NCI-H1694 treated with DMSO at 0.1 percent for 48 hours (cell line): Measurements from ENCODE around the gene GRAMD1A.
"Not testable (repeated sequence)": the region's sequence is repeated elsewhere in the genome, so short reads cannot be mapped to it uniquely, and the experiment has no call there.

Source experiments
- DNase-seq: peaks from one replicate; lab custom pipeline; 2025; lab: John Stamatoyannopoulos, UW

GRAMD1A gene

DNA sequence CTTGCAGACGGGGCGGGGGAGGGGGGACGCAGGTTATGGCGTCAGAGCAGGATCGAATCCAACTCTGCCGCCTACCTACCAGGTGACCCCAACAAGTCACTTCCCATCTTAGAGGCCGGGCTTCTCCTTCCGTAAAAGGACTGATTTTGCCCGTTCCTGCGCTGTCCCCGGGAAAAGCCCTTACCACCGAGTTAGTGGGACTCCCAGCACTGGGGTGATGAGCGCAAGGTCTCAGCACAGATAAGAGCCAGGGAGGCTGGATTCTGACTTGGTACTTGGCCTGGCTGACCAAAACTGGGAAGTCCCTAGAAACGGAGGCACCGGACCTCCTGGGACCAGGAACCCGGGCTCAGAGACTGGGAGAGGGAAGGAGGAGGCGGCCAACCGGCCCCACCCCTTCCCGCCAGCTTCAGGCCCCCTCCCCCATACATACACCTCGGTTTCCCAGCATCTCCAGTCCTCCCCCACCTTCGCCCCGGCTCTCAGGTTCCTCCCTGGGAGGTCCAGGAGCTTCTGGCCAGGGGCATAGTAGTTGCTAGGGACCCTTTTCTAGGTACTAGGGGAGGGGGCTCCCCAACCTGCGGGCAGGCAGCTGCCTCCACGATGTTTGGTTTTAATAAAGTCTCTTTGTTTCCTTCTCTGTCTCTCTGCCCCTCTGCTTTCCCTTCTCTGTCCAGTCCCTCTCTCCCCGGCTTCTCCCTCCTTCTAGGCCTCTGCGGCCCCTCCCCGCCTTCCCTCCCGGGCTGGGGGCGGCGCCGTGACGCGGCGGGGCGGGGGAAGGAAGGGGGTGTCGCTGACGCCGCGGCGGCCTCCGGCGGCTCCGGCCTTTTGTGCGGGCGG is at the start of gene GRAMD1A:
Gene GRAMD1A, plus strand, starts transcription at position 826 of the 840 bp plus-strand sequence. CDS start 156 bp downstream, outside the sequence.
- peak; percentile 31 for DNase-seq

DNA sequence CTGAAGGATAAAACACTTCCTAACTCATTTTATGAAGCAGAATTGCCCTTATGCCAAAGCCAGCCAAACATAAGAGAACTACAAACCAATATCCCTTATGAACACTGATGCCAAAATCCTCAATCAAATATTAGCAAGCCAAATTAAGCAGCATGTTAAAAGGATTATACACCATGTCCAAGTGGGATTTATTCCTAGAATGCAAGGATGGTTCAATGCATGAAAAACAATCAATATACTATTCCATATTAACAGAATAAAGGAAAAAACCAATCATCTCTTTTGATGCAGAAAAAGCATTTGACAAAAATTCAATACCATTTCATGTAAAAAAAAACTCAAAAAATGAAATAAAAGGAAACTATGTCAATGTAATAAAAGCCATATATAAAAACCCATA is 47.0 kb upstream of the GRAMD1A start:
- DNase-seq: no peak

DNA sequence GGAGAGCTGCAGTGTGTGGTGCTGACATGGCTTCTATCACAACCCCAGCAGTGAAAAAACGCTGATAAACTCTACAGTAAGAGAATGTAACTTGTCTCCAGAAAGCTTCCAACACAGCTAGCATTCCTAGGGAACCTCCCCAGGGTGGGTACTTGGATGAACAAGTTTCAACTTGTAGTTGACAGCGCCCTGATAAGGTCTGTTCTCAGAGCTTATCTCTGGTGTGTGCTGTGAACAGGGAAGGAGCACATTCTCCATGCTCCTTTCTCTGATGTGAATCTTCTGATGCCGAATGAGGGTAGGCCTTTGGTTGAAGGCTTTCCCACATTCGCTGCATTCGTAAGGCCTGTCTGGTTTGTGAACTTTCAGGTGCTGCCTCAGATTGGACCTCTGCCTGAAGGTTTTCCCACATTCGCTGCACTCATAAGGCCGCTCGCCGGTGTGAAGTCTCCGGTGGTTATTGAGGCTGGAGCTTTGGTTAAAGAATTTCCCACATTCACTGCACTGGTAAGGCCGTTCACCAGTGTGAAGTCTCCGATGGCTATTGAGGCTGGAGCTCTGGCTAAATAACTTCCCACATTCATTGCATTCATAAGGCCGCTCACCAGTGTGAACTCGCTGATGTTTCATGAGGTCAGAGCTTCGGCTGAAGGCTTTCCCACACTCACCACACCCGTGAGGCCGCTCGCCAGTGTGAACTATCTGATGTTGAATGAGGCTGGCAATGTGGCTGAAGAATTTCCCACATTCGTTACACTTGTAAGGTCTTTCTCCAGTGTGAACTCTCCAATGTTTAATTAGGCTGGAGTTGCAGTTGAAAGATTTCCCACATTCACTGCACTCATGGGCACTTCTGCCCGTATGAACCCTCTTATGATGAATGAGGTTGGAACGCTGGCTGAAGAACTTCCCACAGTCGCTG is 42.0 kb upstream of the GRAMD1A start:
- DNase-seq: no peak

DNA sequence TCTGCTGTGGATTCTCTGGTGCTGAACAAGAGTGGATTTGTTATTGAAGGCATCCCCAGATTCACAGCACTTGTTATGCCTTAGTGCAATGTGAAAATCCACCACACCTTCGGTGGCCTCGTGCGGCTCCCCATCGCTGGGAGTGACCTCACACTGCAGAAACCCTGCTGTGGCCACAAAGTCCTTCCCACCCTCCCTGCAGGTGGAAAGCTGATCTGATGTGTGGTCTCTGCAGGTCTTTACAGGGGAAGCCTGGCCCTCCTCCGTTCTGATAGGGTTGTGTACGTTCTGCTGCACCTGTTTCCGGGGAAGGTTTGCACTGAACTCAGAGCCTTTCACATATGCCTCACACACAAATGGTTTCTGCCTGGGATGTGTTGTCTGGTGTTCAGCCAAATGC is 41.1 kb upstream of the GRAMD1A start:
- no peak for DNase-seq

DNA sequence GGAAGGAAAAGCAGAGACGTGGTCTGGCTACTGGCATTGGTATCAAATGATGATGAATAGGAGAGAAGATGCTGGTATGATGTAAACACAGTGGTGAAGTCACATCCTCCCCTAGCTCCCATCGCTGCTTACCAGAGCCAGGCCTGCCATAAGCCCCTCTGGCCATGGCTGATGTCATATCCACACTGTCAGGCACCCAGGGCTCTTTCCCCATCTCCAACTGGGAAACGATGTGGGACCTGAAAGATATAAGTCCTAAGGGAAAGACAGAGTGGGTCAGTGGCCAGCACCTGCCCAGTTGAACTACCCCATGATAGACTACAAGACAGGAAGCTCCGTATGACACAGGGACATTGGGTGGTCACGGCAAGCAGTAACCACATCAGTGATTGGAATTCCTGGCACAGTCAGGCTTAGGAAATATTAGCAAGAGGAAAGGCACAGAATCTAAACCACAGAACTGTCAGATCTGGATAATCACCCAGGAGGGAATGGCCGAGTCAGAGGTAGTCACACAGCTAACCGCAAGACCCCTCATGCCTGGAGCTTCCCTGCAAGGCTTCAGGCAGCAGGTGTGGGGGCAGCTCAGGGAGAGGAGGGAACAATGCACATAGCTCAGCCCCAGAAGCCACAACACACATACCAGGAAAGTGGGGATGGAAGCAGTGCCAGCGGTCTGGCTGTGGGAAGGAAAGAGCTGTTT is 39.9 kb upstream of the GRAMD1A start:
- no peak for DNase-seq

DNA sequence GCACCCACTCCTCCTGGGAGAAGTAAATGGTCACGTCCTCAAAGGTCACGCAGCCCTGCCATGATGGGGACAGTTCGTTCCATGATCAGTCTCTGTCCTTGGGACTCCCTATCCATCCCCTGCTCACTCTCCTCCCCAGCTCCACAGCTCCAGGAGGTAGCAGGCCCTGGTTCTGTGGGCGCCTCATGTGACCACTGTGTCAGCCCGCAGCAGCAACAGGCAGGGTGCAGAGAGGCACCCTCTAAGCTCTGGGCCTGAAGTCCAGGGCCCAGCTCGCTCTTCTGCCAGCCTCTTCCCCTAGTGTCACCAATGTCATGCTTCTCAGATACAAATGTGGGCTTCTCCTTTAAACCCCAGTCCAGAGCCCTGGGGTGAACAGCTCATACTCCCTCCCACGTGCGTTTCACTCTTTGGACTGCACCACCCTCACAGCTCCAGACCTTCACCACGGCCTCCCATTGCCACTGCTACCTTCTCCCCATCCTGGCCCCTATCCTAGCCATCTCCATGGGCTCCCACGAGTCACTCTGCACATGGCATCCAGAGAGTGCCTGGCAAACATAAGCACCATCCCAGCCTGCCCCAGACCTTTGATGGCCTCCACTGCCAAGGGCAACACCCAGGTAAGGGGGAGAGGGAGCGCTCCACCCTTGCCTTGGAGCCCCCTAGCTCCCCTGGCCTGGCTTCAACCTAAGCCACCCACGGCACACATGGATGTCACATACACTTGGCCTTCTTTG is 39.0 kb upstream of the GRAMD1A start:
- DNase-seq: no peak

DNA sequence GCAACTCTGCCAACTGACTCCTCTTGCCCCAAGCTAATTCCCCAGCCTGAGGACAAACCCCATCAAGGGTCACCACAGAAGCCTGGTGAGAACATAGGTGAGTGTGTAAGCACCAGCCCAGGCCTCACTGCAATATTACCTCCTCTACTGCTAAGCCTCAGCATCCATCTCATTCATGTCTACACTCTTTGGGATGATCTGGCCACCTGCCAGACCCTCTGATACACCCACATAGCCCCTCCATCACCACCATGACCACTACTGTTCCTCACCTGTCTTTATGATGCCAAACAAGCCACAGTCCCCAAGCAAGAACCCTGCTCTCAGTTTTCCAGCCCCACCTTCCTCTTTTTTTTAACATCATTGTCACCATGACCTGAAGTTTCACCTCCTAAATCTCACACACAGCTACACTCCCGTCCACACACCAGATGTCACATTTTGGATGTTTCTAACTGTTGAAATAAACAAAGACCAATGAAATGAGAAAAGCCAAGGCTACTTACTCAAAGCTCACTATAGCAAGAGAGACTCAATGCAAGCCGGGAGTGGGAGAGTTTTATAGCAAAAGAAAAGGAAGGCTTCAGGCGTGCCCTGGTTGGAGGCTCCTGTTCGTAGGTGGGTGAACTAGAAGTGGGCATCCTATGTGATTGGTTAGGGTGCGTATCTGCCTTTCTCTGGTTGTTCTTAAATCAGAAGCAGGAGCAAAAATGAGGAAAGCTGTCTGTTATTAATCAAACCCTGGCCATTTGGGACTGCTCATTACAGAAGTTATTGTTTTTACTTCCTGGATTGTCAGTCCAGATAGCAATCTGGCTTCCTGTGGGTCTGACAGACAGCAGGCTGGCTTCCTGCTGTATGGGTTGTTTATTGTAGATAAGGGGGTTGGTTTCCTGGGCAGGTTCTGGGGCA is 38.1 kb upstream of the GRAMD1A start:
- no peak for DNase-seq

DNA sequence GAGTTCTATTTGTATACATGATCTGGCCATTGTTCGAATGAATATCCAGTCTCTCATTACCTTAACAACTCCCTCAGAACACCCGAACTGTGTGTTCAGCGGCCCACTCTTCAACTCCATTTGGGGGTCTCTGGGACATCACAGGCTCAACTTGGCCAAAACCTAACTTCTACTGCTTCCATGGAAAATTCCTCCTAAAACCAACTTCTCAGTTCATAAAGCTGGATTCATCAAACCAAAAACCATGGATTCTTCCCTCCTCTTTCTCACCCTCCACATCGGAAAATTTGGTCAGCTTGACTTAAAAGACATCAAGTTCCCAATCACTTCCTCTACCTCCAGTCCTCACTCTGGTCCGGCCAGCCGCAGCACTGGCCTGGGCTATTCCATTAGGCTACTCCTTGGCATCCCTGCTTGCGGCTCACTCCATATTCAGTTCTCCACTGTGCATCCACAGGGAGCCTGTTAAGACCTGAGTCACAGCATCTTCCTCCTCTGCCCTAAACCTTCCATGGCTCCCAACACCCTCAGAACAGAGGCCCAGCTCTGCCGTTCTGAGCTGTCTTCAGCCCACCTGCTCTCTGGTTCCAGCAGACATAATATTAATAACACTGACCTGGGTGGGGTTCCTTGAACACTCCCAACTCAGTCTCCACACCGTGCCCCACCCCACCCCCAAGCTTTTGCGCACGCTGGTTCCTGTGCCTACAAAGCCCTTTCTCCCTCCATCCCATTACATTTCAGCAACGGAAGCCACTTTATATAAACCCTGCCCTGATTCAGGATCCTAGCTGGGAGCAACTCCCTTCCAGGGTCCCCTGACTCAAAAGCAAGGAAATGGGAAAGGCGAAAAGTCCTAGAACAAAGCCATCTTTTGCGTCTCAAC is 37.2 kb upstream of the GRAMD1A start:
- DNase-seq: no peak

DNA sequence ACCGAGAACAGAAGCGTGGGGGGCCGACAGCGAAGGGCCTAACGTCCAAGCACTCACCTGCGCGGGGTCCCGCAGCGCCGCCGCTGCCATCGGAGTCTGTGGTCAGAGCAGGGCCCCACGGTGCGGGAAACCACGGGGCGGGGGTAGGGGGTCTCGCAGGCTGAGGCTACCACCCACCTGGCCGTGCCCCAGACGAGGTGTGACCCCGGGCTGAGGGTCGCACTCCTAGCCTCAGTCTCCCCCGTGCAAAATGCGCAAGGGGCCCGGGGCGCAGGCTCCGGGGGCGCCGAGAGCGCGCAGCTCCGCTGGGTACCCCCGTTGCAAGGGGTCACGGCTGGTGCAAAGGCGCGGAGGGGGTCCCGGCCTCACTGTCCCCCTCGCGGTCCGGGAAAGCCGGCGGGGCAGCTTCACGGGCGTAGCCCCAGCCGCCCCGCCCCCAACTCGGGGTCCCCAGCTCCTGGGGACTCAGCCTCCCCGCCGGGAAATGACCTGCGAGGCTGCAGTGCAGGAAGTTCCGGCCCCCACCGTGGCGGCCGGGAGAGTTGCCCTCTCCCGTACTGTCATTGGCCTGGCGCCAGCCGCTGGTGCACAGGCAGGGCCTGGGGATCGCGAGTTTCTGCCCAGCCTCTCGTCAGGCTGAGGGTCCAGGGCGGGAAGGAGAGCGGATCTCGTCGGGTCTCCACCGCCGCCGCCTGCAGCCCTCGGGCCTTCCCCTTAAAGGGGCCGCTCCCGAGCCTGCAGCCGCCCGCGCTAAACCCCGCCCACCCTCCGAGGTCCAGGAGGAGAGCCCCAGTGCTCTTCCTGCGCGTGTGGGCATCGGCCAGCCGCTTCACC is 36.3 kb upstream of the GRAMD1A start, which contains the start of gene ZNF792:
Gene ZNF792, minus strand, starts transcription at position 657 of the 834 bp plus-strand sequence. Its CDS starts 567 bp downstream, at position 90.
- peak; percentile 1 for DNase-seq

DNA sequence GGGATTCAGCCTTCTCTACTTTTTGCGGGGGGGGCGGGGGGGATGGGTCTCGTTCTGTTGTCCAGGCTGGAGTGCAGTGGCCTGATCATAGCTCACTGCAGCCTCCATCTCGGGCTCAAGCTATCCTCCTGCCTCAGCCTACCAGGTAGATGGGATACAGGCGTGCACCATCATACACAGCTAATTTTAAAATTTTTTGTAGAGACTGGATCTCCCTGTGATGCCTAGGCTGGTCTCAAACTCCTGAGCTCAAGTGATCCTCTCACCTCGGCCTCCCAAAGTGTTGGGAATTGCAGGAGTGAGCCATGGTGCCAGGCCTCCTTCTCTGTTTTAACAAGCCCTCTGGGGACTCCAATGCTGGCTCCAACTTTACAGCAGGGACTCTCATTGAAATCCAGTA is 35.5 kb upstream of the GRAMD1A start:
- no peak for DNase-seq

DNA sequence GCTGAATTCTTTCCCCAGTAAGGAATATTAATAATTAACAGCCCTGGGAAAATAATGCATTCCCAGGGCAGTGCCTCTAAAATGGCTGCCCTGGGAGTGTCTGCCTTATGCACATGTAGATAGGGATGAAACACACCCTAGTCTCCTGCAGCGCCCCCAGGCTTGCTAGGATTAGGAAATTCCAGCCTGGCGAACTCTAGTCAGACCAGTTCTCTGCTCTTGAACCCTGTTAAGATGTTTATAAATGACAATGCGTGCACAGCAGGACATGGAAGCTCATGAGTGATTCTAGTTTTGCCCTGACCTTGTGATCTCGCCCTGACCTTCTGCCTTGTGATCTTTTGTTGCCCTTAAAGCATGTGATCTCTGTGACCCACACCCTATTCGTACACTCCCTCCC is 34.6 kb upstream of the GRAMD1A start:
- DNase-seq: not testable (repeated sequence)

DNA sequence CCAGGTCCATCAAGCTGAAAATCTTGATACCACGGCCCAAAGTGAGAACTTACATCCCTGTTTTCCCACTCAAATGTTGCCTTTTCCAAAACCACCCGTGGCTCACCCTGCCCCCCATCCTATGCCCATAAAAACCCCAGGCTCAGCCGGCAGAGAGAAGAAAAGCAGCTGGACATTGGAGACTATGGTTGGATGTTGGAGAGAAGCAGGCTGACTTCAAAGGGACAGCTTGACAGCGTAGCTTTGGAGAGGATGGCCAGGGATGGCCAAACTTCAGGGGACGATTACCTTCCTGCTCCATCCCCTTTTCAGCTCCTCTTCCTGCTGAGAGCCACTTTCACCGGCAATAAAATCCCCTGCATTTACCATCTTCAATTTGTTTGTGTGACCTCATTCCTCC is 32.6 kb upstream of the GRAMD1A start:
- no peak for DNase-seq

DNA sequence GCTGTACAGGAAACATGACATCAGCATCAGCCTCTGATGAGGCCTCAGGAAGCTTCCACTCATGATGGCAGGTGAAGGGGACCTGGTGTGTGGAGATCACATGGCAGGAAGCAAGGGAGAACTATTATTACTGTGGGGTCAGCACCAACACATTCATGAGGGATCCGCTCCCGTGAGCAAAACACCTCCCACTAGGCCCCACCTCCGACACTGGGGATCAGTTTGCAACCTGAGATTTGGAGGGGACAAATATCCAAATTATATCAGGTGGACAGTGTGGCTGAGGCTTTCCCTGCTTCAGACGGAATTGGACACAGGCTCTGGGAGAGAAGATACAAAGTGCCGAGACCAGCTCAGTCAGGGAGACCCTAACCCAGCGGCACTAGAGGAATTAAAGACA is 30.4 kb upstream of the GRAMD1A start:
- no peak for DNase-seq

DNA sequence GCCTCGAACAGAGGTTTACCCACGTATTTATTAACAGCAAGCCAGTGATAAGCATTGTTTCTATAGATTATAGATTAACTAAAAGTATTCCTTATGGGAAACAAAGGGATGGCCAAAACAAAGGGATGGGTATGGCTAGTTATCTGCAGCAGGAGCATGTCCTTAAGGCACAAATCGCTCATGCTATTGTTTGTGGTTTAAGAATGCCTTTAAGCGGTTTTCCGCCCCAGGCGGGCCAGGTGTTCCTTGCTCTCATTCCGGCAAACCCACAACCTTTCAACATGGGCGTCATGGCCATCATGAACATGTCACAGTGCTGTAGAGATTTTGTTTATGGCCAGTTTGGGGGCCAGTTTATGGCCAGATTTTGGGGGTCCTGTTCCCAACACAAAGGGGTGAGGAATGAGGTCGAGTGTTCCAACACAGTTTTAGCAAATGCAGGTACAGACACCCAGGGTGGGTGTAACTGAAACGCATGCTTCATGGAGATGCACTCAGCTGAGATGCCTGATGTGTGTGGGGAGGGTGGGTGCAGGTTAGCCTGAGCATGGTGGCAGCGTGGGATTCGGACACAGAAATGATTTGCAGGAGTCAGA is 29.8 kb upstream of the GRAMD1A start:
- not testable (repeated sequence) for DNase-seq

DNA sequence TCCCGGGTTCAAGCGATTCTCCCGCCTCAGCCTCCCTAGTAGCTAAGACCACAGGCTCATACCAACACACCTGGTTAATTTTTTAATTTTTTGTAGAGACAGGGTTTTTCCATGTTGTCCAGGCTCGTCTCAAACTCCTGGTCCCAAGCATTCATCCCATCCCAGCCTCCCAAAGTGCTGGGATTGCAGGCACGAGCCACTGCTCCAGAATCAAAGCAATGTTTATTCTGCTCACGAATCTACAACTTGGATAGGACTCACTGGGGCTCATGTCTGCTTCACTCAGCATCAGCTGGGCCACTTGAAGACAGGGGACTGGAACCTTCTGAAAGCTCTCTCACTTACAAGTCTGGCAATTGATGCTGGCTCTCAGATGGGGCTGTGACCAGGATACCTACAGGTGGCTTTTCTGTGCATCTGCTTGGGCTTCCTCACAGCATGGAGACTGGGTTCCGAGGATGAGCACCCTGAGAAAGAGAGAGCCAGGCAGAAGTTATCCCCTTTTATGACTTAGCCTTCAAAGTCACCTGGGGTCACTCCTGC is 27.9 kb upstream of the GRAMD1A start:
- DNase-seq: no peak

DNA sequence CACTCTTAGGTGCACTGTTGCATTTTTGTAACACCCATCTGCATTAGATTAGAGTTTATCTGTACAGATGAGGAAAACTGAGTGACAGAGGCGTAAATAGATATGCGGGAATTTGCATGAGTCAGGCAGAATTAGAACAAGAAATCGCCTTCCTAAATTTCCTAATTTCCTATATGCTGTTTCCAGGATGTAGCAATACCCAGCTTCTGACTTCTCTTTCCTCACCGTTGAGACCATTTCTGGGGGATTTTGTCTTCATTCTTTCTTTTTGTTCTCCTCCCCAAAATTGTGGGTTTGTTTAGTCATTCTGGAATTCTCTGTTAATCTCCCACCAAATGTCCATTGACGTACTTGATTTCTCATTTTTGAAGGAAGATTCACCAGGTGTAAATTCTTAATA is 25.5 kb upstream of the GRAMD1A start:
- no peak for DNase-seq

DNA sequence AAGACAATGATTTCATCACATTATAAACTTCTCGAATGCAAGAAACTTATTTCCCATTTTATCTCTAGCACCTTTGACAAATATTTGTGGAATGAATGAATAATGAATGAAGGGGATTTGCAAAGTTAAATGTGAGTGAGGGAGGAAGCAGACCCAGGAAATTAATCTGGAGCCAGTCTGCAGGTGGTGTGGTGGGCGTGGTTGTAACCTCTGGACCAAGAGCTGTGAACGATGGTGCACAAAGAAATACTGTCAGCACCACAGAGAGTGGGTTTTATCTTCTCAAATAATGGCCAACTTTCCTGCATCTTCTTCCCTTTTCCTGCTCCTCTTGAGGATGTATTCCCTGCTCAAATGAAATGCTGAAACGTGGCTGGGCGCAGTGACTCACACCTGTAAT is 25.1 kb upstream of the GRAMD1A start:
- no peak for DNase-seq

DNA sequence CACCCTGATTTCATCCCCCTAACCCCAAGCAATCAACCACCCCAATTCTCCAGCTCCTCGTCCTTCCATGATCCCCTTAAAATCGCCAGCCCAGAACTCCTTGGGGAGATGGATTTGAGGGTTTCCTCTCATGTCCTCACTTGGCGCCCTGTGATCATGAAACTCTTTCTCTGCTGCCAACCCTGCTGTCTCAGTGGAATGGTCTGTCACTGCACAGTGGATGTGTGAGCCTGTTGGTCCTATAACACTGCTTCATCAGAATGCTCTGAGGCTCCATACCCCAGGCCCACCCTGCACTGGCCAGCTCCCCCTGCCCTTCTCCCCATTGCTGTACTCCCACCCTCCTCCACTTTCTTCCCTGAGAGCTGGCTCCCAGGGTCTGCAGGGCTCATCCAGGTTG is 23.5 kb upstream of the GRAMD1A start:
- no peak for DNase-seq
